ENCODE data around the gene FBXW4.

Gene FBXW4

GRCh38 chr10:101672536-101672935, 22.4 kb downstream of the FBXW4 start:
- CTCF ChIA-PET, result interaction anchor here (1.1 kb wide), 1 partner anchor 15 kb away, joined by 6 read pairs; no protein-coding TSS in a partner anchor
- POLR2A ChIA-PET, result no interaction called here
- Histone ChIP-seq H3K4me3 (ENCODE audit: low read depth, low read length) (no peak overlapping the region), H3K36me3 (ENCODE audit: control insufficient read depth in 2 of 2, insufficient read depth in 1 of 2, low read length in 2 of 2) (peaks cover 4 to 65% of the 10 kb centered on the region in 2 experiments; a peak in 2 of 3 replicates), H3K27ac (ENCODE audit: extremely low read depth, low read depth, low read length) (no peak overlapping the region), H3K4me1 (ENCODE audit: control insufficient read depth, insufficient read depth, low read length) (peaks cover 5% of the 10 kb centered on the region; the same call in 1 of the 2 replicates), H3K9me3 (ENCODE audit: control insufficient read depth, insufficient read depth, low read depth, low read length) (no peaks in the 10 kb centered on the region)
- TF ChIP-seq ZSCAN16 (tag by site-specific recombination; IDR thresholded peaks at IDR 0.05) (no peak), ZNF830 (tag by site-specific recombination; IDR thresholded peaks at IDR 0.05; ENCODE audit: low read depth) (no peak), REST (tag by site-specific recombination; IDR thresholded peaks at IDR 0.05) (no peak), ZNF133 (tag by site-specific recombination; IDR thresholded peaks at IDR 0.05) (no peak), ZNF76 (tag by site-specific recombination; IDR thresholded peaks at IDR 0.05; ENCODE audit: borderline replicate concordance, low read depth) (no peak), ZNF214 (tag by site-specific recombination; IDR thresholded peaks at IDR 0.05; ENCODE audit: borderline replicate concordance) (no peak), YY1 (tag by site-specific recombination; IDR thresholded peaks at IDR 0.05) (no peak), ZNF664 (tag by site-specific recombination; IDR thresholded peaks at IDR 0.05) (no peak), ZNF530 (tag by site-specific recombination; IDR thresholded peaks at IDR 0.05; ENCODE audit: low read depth) (no peak)

GRCh38 chr10:101671453-101671852, 23.5 kb downstream of the FBXW4 start:
- Histone ChIP-seq H3K4me1 (ENCODE audit: control insufficient read depth, insufficient read depth, low read length) (peaks cover 5% of the 10 kb centered on the region; the same call in 1 of the 2 replicates), H3K9me3 (ENCODE audit: control insufficient read depth, insufficient read depth, low read depth, low read length) (no peaks in the 10 kb centered on the region), H3K4me3 (ENCODE audit: low read depth, low read length) (no peak overlapping the region), H3K27ac (ENCODE audit: extremely low read depth, low read depth, low read length) (no peak overlapping the region), H3K36me3 (ENCODE audit: control insufficient read depth in 2 of 2, insufficient read depth in 1 of 2, low read length in 2 of 2) (peaks cover 4 to 63% of the 10 kb centered on the region in 2 experiments)
- POLR2A ChIA-PET, result no interaction called here
- CTCF ChIA-PET, result no interaction called here
- no peak for TF ChIP-seq ZNF449 (tag by site-specific recombination; IDR thresholded peaks at IDR 0.05)
- no peak for TF ChIP-seq ZNF585B (tag by site-specific recombination; IDR thresholded peaks at IDR 0.05)
- TF ChIP-seq HOXA7 (CRISPR knock-in tag; IDR thresholded peaks at IDR 0.05; ENCODE audit: borderline replicate concordance), result no peak
- TF ChIP-seq ZBTB49 (tag by site-specific recombination; IDR thresholded peaks at IDR 0.05; ENCODE audit: low read depth), result no peak
- no peak for TF ChIP-seq BCL6B (tag by site-specific recombination; IDR thresholded peaks at IDR 0.05)
- TF ChIP-seq ZNF776 (tag by site-specific recombination; IDR thresholded peaks at IDR 0.05; ENCODE audit: borderline replicate concordance), result no peak
- TF ChIP-seq ZNF292 (tag by site-specific recombination; IDR thresholded peaks at IDR 0.05; ENCODE audit: borderline replicate concordance, low read depth), result no peak
- TF ChIP-seq KLF8 (tag by site-specific recombination; IDR thresholded peaks at IDR 0.05), result no peak
- no peak for TF ChIP-seq YY2 (tag by site-specific recombination; IDR thresholded peaks at IDR 0.05)
- TF ChIP-seq ZNF473 (tag by site-specific recombination; IDR thresholded peaks at IDR 0.05), result no peak
- TF ChIP-seq ZNF571 (tag by site-specific recombination; IDR thresholded peaks at IDR 0.05), result no peak
- TF ChIP-seq OSR2 (tag by site-specific recombination; IDR thresholded peaks at IDR 0.05), result no peak
- TF ChIP-seq ZNF488 (tag by site-specific recombination; IDR thresholded peaks at IDR 0.05), result no peak
